HL-60 (cell line): ENCODE data around the gene FAR1.

Experiments used
- CTCF ChIP-seq: IDR thresholded peaks from one replicate; pipeline ENCODE4 v1.5.1; 2011; ENCODE audit warnings: low read length, control low read depth, inconsistent platforms; ENCODE audit not compliant: insufficient read depth
- POLR2AphosphoS5 ChIP-seq: IDR thresholded peaks from 2 replicates; pipeline ENCODE4 v1.6.1; 2012; ENCODE audit warnings: low read depth

- TF ChIP-seq CTCF (no peak), POLR2AphosphoS5 (no peak)
Observed at GRCh38 chr11:13761716-13762115, 93.2 kb downstream of the FAR1 start.
